GM12878 (cell line): Measurements from ENCODE around the gene MCMBP. TPM values are rescaled to one million over a fixed set of nuclear protein-coding genes. Genes with fewer than 3 reads are reported as not detected.

Source experiments
- ASH2L ChIP-seq: fragments of 300-600, 200-600 bp; sonication (generic); IDR thresholded peaks from 2 replicates; pipeline ENCODE4 v1.6.1; 2017; ENCODE audit warnings: low read depth, mild to moderate bottlenecking, borderline replicate concordance
- CREB1 ChIP-seq: IDR thresholded peaks from 2 replicates; pipeline ENCODE4 v1.6.1; 2012; ENCODE audit warnings: low read depth, mild to moderate bottlenecking, inconsistent platforms
- JUND ChIP-seq: IDR thresholded peaks from 2 replicates; pipeline ENCODE4 v1.6.1; 2012; ENCODE audit warnings: low read depth, mild to moderate bottlenecking, low read length, improper control_type of control experiment, moderate library complexity
- KDM1A ChIP-seq: fragments of 200-600 bp; sonication (generic); IDR thresholded peaks from 2 replicates; pipeline ENCODE4 v1.6.1; 2016; ENCODE audit warnings: borderline replicate concordance
- NR2C1 ChIP-seq: fragments of 450-650 bp; IDR thresholded peaks from 2 replicates; pipeline ENCODE4 v1.6.1; 2017; ENCODE audit warnings: antibody characterized with exemption, mild to moderate bottlenecking, moderate library complexity
- PAX5 ChIP-seq: IDR thresholded peaks from 2 replicates; pipeline ENCODE4 v1.6.1; 2011; ENCODE audit warnings: low read depth, low read length, borderline replicate concordance
- PML ChIP-seq: IDR thresholded peaks from 2 replicates; pipeline ENCODE4 v1.6.1; 2012; ENCODE audit warnings: low read length, inconsistent platforms
- RELB ChIP-seq: fragments of 450-650 bp; IDR thresholded peaks from 2 replicates; pipeline ENCODE4 v1.6.1; 2017; ENCODE audit warnings: low read depth, mild to moderate bottlenecking, moderate library complexity
- RFX5 ChIP-seq: IDR thresholded peaks from 2 replicates; pipeline ENCODE4 v1.6.1; 2011; ENCODE audit warnings: low read depth, low read length, improper control_type of control experiment
- ZNF24 ChIP-seq: fragments of 450-650 bp; IDR thresholded peaks from 2 replicates; pipeline ENCODE4 v1.6.1; 2017; ENCODE audit warnings: antibody characterized with exemption, mild to moderate bottlenecking
- polyA plus RNA-seq, 11 experiments: library from polyadenylated mRNA; depleted of rRNA in 4 of 11; unstranded in 6 of 11; stranded (reverse) in 5 of 11; fragments of >200 nt; fragmentation: Nextera tagmentation in 4 of 11; fragmentation: Illumina TruSeq in 1 of 11; extraction: Ambion mirVana in 4 of 11; extraction: Trizol in 1 of 11; gene quantifications; 1 replicate in 1 of 11; 2 replicates in 10 of 11; pipeline versions ENCODE4 v1.2.1 to v1.2.3, GENCODE V29; 2011 to 2016; ENCODE audit warnings: inconsistent platforms in 2 of 11, missing spikeins in 2 of 11, low read depth in 1 of 11
- total RNA-seq, 4 experiments: library from RNA; depleted of rRNA in 3 of 4; stranded (reverse); fragments of >200 nt in 3 of 4; fragmentation: Illumina TruSeq in 1 of 4; extraction: Trizol in 1 of 4; gene quantifications; 2 replicates each; pipeline versions ENCODE4 v1.2.1 to v1.2.3, GENCODE V29; 2013 to 2021
- TF ChIP-seq, protein P1 (sequence below): fragments of 450-650 bp; IDR thresholded peaks from 2 replicates; pipeline ENCODE4 v1.6.1; 2017; ENCODE audit warnings: mild to moderate bottlenecking, moderate library complexity

Gene MCMBP
- total and polyA plus RNA-seq, 10 of the 15 experiments (the other 5 are each of a cell fraction or from before 2014, with no cell fraction given) = 7.6 to 93.1 (median 75.7) TPM

GRCh38 chr10:119784340-119785067 is 88.1 kb downstream of the MCMBP start (continued):
- TF ChIP-seq, protein P1, sequence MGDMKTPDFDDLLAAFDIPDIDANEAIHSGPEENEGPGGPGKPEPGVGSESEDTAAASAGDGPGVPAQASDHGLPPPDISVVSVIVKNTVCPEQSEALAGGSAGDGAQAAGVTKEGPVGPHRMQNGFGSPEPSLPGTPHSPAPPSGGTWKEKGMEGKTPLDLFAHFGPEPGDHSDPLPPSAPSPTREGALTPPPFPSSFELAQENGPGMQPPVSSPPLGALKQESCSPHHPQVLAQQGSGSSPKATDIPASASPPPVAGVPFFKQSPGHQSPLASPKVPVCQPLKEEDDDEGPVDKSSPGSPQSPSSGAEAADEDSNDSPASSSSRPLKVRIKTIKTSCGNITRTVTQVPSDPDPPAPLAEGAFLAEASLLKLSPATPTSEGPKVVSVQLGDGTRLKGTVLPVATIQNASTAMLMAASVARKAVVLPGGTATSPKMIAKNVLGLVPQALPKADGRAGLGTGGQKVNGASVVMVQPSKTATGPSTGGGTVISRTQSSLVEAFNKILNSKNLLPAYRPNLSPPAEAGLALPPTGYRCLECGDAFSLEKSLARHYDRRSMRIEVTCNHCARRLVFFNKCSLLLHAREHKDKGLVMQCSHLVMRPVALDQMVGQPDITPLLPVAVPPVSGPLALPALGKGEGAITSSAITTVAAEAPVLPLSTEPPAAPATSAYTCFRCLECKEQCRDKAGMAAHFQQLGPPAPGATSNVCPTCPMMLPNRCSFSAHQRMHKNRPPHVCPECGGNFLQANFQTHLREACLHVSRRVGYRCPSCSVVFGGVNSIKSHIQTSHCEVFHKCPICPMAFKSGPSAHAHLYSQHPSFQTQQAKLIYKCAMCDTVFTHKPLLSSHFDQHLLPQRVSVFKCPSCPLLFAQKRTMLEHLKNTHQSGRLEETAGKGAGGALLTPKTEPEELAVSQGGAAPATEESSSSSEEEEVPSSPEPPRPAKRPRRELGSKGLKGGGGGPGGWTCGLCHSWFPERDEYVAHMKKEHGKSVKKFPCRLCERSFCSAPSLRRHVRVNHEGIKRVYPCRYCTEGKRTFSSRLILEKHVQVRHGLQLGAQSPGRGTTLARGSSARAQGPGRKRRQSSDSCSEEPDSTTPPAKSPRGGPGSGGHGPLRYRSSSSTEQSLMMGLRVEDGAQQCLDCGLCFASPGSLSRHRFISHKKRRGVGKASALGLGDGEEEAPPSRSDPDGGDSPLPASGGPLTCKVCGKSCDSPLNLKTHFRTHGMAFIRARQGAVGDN = peak; percentile 58; the same call in 1 of the 2 replicates
- 0 out of 2 replicates have a peak, but pooled peaks have one; percentile 32 for TF ChIP-seq CREB1
- no peak for TF ChIP-seq KDM1A
- no peak for TF ChIP-seq RFX5
- TF ChIP-seq ASH2L = no peak
- TF ChIP-seq RELB = peak; percentile 84
- TF ChIP-seq ZNF24 = no peak
- TF ChIP-seq PML = no peak; the same call in 1 of the 2 replicates
- no peak for TF ChIP-seq NR2C1
- no peak for TF ChIP-seq JUND
- 0 out of 2 replicates have a peak, but pooled peaks have one; percentile 34 for TF ChIP-seq PAX5
